OCI-M2 (cell line): ENCODE measurements around the gene ARL15.

Experiments used
- DNase-seq: peaks from one replicate; lab custom pipeline; 2025; ENCODE audit not compliant: unreplicated experiment; lab: John Stamatoyannopoulos, UW

ARL15 gene

DNA sequence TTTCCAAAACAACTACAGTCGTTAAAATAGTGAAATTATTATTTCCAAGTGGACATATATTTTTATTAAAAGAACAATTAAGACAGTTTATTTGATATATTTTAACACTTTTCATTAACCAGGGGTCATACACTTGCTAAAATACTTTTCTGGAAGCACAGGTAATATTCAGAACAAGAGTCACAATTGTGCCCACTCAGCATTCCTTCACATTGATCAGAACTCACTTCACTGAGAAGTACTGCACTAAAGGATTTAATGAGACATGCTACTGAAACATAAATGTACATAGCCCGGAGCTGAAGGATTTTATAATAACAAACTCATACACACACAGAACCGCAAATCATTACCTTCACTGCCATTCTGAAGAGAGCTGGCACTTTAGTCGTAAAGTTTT is 361.8 kb downstream of the ARL15 start:
- DNase-seq = no peak

DNA sequence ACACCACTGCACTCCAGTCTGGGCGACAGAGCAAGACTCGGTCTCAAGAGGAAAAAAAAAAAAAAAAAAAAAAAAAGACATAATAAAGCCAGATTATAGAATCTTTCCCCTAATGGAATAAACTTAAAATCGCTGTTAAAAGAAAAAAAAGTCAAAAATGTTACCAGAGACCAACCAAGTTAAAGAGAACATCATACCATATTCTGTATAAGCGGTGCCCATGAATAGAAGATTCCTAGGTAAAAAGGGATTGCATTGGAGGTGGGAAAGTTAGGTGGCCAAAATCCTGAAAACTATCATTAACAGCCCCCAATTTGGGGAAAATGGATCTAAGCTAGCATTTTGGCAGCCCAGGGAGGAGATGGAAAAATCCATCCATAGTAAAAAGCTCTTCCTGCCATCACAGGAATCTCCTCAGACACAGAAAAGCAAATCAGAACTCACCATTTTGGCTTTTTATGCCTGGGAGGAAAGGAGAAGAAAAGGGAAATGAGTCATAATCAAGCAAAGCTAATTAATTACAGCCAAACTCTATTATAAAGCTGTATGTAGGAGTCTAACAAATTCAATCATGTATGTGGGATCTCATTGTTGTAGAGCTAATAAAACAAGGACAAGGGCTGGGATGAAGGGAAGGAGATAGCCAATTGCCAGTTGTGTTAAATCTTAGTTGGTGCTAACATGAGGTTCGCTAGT is 363.8 kb downstream of the ARL15 start:
- DNase-seq = no peak

DNA sequence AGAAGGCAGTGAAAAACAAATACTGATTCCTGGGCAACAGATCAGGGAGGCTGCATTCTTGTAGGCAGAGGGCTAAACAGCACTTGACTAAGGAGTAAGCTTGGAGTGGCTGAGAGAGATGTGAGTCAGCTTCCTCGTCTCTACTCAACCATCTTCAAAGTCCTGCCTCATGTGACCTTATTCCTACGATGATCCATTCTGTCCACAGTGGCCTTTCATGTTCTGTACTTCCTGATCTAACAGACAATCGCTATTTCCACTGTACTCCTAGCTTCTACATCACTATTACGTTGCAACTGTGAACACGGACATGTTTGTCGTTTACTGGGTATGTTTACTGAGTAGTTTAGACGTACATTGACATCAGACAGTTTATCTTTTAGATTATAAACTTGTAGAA is 365.4 kb downstream of the ARL15 start:
- no peak for DNase-seq

DNA sequence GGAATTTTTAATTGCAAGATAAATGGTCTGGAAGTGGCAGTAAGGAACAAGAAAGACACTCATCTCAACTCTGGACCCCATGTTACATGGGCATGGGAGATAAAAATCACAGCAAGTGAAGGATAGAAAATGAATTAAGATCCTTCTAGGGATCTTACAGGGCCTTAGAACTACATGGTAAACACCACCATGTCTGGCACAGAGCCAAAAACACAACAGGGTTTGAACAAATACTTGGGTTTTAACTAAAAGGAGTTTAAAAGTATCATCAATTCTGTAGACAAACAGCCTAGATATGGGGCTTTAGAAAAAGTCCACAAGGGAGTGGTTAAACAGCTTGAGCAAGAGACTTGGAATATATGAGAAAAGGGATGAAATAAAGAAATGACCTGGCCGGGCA is 366.4 kb downstream of the ARL15 start:
- no peak for DNase-seq

DNA sequence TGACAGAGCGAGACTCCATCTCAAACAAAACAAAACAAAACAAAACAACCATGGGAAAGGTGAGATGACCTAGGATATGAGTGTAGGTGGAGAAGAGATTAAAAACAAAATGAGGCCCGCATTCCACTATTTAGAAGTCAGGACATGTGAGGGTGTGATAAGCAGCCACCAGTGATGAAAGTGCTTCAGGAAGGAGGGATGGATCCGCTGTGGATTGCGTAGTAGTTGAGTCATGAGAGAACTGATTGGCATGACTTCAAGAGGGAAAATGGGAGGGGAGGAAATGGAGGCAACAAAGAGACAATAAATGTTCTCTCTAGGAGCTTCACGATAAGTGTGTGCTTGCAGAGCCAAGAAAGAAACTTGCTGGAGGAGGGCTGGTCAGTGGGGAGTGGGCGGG is 367.6 kb downstream of the ARL15 start:
- no peak for DNase-seq

DNA sequence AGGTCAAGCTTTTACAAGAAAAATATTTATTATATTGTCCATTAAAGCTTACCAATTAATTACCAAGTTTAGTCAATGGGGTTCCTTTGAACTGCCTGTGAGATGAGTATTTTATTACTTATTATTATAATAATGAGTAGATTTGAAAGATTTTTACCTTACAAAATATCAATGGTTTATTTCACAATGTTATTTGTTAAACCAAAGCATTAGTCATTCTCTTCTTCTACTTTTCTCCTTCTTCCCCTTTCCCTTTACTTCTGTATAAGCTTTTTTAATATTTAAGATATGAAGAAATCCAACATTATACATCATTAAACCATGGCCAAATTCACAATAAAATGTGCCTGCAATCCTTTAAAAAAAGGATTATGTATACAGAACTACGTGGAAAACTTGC is 369.5 kb downstream of the ARL15 start:
- no peak for DNase-seq

DNA sequence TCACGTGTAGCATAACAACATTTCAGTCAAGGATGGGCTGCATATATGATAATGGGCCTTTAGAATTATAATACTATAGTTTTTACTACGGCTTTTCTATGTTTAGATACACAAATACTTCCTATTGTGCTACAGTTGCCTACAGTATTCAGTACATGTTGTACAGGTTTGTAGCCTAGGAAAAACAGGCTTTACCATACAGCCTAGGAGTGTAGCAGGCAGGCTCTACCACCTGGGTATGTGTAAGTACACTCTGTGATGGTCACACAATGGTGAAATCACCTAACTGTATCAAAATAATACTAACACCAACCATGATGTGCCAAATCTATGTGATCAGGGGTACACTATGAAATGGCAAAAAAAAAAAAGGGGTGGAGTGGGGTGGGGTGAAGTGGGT is 372.9 kb downstream of the ARL15 start:
- DNase-seq = no peak

DNA sequence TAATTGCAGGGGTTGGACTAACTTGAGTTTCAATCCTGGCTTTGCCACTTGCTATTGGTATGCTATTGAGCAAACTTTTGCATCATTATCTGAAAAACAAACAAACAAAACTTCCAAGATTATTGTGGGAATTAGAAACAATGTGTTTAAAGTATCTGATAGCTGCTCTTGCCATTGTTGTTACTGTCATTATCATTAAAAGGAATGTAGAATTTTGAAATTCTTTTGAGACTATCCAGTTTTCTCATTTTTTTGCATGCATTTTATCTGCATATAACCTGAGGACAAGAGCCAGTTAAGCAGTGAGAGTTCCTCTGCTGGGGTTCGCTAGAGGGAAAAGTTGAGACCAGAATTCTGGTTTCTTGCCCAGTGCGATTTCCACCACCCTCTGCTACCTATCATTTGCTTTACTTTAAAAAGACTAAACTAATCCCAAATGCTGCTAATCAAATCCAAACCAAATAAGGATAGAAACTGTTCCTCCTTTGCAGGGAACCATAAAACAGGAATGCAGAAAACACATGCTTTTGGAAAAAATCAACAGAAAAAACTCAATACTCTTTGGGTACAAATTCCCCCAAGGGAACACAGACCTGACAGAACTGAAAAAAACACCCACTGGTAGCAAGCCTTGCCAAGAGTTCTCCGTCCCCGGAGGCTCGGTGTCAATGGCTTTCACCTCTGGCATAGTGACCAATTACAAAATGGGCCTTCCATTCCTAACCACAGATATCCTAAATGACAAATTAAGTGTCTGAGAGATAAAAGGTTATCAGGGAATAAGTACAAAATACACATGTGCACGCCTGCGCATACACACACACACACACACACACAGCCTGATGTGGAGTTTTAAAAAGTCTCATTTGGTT is 373.7 kb downstream of the ARL15 start:
- DNase-seq = no peak

DNA sequence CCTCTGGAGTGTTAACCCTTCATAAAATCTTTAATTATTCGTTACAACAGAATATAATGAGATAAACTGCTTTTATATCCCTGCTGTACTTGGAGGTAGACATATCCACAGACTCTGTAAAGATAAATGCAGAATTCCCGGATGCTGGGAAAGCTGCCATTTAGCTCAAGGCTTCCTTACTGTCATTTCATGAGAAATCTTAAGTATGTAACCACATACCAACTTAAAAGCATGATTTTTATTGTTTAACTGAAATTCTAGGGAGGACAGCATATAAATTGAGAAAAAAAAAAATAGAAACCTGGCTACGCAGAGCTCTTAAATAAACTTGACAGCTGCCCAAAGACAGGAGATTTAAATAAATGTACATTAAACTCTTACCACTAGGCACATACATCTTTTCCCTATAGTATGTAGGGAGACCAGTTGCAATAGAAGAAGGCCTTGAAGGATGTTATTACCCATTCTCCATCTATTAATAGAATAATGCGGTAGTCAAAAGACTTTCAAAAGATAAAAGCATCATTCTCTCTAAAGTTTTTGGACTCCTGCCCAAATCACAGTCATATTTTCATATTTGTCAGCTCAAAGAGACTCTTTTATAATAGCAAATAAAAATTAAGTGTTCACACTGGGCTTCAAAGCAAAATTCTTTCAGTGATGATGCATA is 376.1 kb downstream of the ARL15 start:
- no peak for DNase-seq

DNA sequence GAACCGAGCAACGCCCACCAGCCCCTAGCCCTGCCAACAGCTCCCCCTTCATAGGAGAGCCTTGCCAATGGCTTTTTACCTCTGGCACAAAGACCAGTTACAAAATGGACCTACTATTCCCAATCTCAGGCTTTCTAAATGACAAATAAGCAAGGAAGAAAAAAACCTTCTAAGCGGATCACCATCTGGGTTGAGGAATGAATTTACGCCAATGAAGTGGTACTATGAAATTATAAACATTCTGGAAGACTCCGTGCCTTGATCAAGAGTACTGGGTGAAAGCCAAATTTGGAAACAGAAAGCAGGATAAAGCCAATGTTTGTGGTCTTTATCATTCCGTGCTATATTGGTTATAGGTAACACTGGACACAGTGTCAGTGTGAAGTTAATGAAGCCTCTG is 378.0 kb downstream of the ARL15 start:
- no peak for DNase-seq

DNA sequence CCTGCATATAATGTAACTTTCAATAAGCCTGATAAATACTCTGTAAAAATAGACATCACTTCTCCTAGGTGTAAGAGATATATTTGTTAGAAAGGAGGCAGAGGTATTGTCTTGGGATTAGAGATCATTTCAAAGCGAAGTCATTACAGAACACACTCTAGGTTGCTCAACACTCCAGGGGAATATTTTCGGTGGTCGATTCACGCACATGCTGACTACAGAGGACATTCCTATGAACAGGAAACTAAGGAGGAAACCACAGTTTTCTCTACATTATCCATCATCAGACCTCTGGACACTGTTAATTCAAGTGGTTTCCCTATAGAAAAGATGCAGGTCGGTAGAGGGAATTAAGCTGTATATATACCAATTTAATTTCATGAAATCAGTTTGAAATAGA is 379.9 kb downstream of the ARL15 start:
- no peak for DNase-seq

DNA sequence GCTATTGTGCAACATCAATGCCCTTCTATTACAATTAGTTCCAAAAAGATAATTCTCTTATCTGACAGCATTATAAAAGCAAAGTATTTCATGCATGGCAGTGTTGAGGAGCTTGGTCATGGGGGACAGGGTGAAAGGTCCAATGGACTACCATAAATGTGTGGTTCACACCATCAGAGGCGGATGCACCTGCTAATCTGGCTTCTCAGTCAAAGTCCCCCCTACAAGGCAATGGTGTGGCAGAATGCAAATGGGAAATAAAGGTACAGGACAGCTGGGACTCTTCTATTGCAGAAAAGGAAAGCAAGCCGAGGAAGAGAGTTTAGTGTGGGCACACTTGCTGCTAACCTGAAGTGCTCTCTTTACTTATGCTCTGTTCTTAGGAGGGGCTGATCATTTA is 380.8 kb downstream of the ARL15 start:
- DNase-seq = no peak

DNA sequence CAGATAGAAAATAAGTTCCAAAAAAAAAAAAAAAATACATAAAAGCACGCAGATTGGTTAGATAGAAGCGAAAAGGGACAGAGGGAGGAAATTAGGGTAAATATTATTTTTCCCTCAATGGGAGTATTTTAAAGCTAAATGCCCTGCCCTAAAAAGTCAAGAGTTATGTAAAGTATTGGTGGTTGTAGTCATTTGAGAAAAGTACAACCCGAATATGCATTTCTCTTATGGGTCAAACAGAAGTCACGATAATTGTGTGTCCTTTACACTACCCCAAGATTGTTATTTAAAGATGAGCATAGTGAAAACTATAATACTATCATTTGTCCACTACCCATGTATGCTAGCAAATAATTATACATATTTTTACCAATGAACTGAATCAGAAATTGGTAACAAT is 381.2 kb downstream of the ARL15 start:
- DNase-seq = no peak

DNA sequence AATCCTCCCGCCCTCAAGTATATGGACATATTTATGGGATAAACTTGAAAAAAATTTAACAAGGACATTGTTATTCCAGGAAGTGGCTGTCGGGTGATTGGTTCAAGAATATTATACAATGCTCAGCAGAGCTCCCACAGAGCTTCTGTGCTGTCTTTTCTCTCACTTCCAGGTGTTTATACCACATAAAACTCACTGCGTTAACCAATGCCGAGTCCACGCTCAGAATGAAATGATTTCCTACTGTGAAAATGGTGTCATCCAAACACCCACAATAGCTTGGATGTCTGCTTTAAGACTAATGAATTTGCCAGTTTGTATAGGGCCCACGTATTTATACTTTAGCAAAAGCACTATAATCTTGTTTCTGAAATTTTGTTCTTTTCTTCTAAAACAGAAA is 381.7 kb downstream of the ARL15 start:
- DNase-seq = no peak

DNA sequence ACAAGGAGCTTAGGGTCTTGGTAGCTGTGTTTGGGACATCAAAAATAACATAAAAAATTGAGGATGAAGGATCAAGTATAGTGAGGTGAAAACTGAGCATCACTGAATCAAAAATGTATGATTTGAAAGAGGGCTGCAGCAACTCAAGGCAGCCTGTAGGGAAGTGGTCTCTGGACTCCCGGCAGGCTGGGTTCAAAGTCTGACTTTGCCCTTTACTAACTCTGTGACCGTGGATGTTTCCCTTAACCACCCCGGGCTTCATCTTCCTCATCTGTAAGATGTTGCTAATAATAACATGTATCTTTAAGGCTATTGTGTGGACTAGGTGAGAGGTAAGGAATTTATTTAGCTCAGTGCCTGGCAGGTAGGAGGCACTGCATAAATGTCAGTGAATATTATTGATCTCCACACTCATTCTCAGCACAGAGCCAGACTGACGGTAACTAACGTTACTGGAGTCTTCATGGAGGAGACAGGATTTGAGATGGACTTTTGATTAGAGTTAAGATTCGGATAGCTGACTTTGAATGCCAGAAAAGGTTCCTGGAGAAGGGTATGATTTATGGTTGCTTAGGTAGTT is 382.6 kb downstream of the ARL15 start:
- DNase-seq = no peak

DNA sequence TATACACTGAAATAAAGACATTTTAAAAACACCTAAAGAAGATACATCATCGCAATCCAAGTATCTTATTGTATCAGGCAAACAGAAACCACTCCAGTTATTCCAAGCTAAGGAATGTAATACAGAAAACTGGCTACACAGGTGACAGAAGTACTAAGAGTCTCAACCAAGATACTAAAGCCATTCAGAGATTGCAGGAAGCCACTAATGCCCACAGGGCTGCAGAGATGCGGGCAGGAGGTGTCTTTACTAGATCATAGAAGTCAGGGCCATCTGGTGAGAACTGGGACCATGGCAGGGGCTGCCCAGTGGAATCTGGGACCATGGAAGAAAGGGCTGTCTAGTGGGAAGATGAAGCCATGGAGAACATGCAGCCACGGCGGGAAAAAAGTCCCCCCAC is 384.3 kb downstream of the ARL15 start:
- DNase-seq = no peak

DNA sequence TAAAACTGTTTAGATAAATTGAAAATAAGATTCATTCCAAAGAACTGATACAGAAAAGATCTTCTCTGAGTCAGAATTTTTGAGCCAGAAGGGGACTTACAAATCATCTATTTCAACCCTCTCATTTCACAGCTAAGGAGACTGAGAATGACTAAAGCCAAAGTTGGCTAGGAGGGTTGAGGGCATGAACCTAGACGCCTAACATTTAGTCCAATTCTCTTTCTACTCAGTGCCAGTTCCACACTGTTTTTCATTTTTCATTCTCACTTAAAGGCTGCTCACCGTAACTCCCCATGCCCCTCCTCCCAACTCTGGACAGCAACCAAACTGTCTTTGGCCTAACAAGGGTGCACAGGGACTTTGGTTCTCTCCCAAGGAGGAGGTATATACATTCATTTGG is 386.0 kb downstream of the ARL15 start:
- no peak for DNase-seq

DNA sequence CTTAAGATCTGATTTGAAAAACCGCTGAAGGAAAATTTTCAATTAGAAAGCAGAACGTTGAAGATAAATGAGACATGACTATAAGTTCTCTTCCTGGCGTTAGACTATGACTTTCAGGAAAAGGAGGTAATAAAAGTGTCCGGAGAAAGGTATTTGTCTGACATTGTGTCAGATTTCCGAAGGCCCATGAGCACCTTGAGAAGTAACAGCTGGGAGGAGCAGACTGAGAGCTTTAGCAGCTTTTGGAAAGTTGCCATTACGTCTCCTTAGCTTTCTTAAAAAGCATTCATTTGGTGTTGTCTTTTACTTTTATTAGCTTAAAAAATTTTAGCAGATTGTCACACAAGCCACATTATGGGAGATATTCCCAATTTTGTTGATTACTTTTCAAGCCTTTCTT is 386.4 kb downstream of the ARL15 start:
- DNase-seq = no peak

DNA sequence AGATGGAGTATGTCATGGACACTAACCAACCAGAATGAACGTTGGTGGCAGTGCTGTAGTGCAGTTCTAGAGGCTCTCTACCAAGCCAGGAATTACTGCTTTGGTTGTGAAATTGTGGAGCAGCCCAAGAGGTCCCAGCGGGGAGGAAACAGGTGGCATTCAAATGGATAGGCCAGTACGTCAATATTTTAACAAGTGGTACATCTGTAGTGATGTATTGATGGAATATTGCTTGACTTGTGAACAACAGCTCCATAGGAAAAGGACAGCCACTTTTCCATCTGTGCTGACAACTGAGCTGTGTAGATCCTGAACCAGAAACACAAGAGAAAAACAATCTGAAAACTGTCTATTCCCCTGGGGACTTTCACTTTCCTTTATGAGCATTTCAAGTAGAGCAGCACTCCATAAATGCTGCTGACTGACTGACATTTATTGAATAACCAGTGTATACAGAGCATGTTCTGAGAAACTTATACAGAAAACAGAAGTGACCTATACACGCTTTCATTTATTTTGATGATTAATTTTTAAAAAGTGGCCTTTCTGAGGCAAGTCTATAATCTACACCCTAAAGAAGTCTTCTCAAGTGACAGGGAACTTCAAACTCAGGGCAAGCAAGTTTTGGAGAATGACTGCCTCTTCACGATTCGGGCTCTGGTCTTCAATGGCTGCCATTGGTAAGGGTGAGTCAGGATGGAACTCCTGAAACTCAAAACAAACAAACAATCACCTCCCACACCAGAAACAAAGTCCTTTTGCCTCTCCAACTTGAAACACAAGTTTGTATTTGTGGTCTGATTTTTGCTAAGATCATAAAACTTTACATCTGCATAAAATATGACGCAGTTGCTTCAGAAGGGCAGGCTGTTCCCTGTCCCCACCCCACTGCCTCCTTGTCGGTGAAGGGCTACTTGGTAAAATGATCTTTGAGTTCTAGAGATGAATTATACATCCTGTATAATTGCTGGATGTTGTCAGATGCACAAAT is 387.6 kb downstream of the ARL15 start:
- no peak for DNase-seq

DNA sequence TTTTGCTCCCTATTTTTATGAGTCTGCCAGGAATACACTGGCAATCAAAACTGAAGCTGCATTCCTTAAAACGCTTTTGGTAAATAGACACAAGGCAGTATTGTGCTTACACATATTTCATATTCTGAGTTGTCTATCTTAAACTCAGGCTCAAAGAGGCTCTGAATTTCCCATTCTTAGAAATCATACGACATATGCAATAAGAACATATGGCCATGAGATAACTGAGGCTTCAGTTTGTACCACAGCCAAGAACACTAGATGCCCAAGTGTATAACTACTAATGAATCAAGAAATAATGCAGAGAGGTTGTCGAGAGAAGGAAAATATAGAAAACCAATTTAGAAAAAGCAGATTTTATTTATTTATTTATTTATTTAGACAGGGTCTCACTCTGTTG is 392.5 kb downstream of the ARL15 start:
- no peak for DNase-seq

DNA sequence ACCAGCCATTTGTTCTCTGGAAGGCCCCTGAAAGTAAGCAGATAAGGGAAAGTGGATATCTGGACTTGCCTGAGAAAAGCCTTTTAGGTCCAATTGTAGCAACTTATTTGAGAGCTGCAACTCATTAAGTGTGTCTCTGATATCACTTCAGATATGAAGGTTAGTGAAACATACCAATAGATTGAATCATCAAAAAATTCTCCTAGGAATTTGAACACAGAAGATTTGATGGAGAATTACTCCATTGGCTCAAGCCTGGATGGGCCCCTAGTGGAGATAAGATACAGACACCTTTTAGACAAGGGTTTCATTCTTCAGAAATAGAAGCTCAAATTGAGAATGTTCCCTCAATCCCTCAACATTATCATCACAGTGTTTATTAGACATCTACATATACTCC is 393.3 kb downstream of the ARL15 start:
- DNase-seq = no peak
